Neural cell (in vitro differentiated cells): ENCODE results near the gene MRPS10. TPM values are rescaled to one million over a fixed set of nuclear protein-coding genes. Genes with fewer than 3 reads are reported as not detected.
"Not testable (repeated sequence)": the region's sequence is repeated elsewhere in the genome, so short reads cannot be mapped to it uniquely, and the experiment has no call there.

Experiments
- H2AFZ ChIP-seq: fragments of 200-600, 300-800 bp; sonication (generic), shearing (Covaris generic); 2 replicates; pipeline ENCODE4 v1.6.0; 2014; ENCODE audit warnings: low read depth, mild to moderate bottlenecking, antibody characterized with exemption, low read length, moderate library complexity
- H3F3A ChIP-seq: fragments of 200-600 bp; shearing (Covaris generic); 2 replicates; pipeline ENCODE4 v1.6.1; 2016; ENCODE audit warnings: mild to moderate bottlenecking, moderate library complexity, mixed read lengths, antibody characterized with exemption, low read length; ENCODE audit not compliant: insufficient read depth, poor library complexity, severe bottlenecking
- H3K27ac ChIP-seq: fragments of 200-600, 300-800 bp; sonication (generic), shearing (Covaris generic); 2 replicates; pipeline ENCODE4 v1.5.1; 2014; ENCODE audit warnings: mild to moderate bottlenecking, low read length, moderate library complexity
- H3K27me3 ChIP-seq: fragments of 300-800, 200-600 bp; sonication (generic), shearing (Covaris generic); 2 replicates; pipeline ENCODE4 v1.6.0; 2014; ENCODE audit warnings: mild to moderate bottlenecking, low read depth, low read length, moderate library complexity; ENCODE audit not compliant: insufficient read depth
- H3K36me3 ChIP-seq: fragments of 300-800, 200-600 bp; sonication (generic), shearing (Covaris generic); 2 replicates; pipeline ENCODE4 v1.5.1; 2014; ENCODE audit warnings: mild to moderate bottlenecking, antibody characterized with exemption, low read length, moderate library complexity; ENCODE audit not compliant: insufficient read depth
- H3K4me2 ChIP-seq: fragments of 300-800, 200-600 bp; sonication (generic), shearing (Covaris generic); 2 replicates; pipeline ENCODE4 v1.6.0; 2014; ENCODE audit warnings: mild to moderate bottlenecking, low read length
- H3K4me3 ChIP-seq: fragments of 300-800, 200-600 bp; sonication (generic), shearing (Covaris generic); 2 replicates; pipeline ENCODE4 v1.5.1; 2014; ENCODE audit warnings: mild to moderate bottlenecking, low read length, moderate library complexity
- H3K79me2 ChIP-seq: fragments of 200-600 bp; shearing (Covaris generic); replicated peaks from 2 replicates; pipeline ENCODE4 v1.6.0; 2014; ENCODE audit warnings: mild to moderate bottlenecking, low read length, moderate library complexity; ENCODE audit not compliant: insufficient read depth
- H3K9ac ChIP-seq: fragments of 300-800, 200-600 bp; sonication (generic), shearing (Covaris generic); 2 replicates; pipeline ENCODE4 v1.6.1; 2016; ENCODE audit warnings: mild to moderate bottlenecking, low read length, mixed read lengths
- H3K9me2 ChIP-seq: fragments of 200-600 bp; shearing (Covaris generic); 2 replicates; pipeline ENCODE4 v1.6.1; 2016; ENCODE audit warnings: mild to moderate bottlenecking, low read length, mixed read lengths; ENCODE audit not compliant: insufficient read depth
- H3K9me3 ChIP-seq: fragments of 200-600, 300-800 bp; sonication (generic), shearing (Covaris generic); 2 replicates; pipeline ENCODE4 v1.6.1; 2016; ENCODE audit warnings: mild to moderate bottlenecking, mixed run types, low read length, moderate library complexity, mixed read lengths
- H4K20me1 ChIP-seq: fragments of 200-600 bp; shearing (Covaris generic); 2 replicates; pipeline ENCODE4 v1.6.1; 2016; ENCODE audit warnings: mild to moderate bottlenecking, mixed run types; ENCODE audit not compliant: insufficient read depth
- MXI1 ChIP-seq: fragments of 450-650 bp; conservative IDR thresholded peaks from 2 replicates; pipeline ENCODE4 v1.6.1; 2014; ENCODE audit warnings: antibody characterized with exemption, mild to moderate bottlenecking; ENCODE audit not compliant: poor library complexity, severe bottlenecking
- POLR2AphosphoS5 ChIP-seq: IDR thresholded peaks from 2 replicates; pipeline ENCODE4 v1.6.1; 2012
- RAD21 ChIP-seq: fragments of 450-650 bp; conservative IDR thresholded peaks from 2 replicates; pipeline ENCODE4 v1.6.1; 2014; ENCODE audit warnings: antibody characterized with exemption, mild to moderate bottlenecking, moderate library complexity
- TAF1 ChIP-seq: IDR thresholded peaks from 2 replicates; pipeline ENCODE4 v1.6.1; 2012; ENCODE audit warnings: low read depth
- polyA plus RNA-seq: library from polyadenylated mRNA; depleted of rRNA; stranded (reverse); fragments of >200 nt; gene quantifications from 2 replicates; pipeline ENCODE4 v1.2.3, GENCODE V29; 2014
- TF ChIP-seq, protein P1 (sequence below): IDR thresholded peaks from 2 replicates; pipeline ENCODE4 v1.6.1; 2012; ENCODE audit warnings: borderline replicate concordance
- TF ChIP-seq, protein P2 (sequence below): fragments of 450-650 bp; IDR thresholded peaks from 2 replicates; pipeline ENCODE4 v1.5.1; 2014; ENCODE audit warnings: antibody characterized with exemption, mild to moderate bottlenecking, moderate library complexity; ENCODE audit not compliant: poor library complexity, severe bottlenecking

The MRPS10 gene
- polyA plus RNA-seq, 1 donor from 2014 or later: 37.4 TPM

DNA sequence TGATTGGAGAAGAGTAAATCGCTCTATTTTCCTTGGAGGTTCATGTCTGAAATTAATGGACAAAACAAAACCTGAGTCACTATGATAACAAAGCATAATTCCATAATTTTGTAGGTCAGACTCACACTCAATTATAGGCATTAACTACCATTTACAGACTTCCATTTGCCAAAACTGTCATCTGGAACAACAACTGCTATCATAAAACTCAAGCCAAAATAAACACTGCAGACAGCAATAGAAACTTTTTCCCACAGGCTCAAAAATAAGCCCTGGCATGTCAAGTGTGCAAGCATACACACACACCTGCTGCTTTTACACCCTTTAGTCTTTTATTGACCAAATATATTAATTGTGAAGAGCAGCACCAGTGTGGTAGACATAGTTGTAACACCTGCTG is 7.1 kb downstream of the MRPS10 start:
- Histone ChIP-seq H3K4me2 (no peak overlapping the region), H3K9ac (no peak overlapping the region), H3K79me2 (no peaks in the 10 kb centered on the region), H2AFZ (no peak overlapping the region), H3K36me3 (no peaks in the 10 kb centered on the region), H3F3A (no peaks in the 10 kb centered on the region), H3K4me3 (no peak overlapping the region), H3K9me2 (no peaks in the 10 kb centered on the region), H4K20me1 (no peaks in the 10 kb centered on the region), H3K27ac (no peak overlapping the region), H3K9me3 (no peaks in the 10 kb centered on the region), H3K27me3 (no peaks in the 10 kb centered on the region)
- TF ChIP-seq, protein P1, sequence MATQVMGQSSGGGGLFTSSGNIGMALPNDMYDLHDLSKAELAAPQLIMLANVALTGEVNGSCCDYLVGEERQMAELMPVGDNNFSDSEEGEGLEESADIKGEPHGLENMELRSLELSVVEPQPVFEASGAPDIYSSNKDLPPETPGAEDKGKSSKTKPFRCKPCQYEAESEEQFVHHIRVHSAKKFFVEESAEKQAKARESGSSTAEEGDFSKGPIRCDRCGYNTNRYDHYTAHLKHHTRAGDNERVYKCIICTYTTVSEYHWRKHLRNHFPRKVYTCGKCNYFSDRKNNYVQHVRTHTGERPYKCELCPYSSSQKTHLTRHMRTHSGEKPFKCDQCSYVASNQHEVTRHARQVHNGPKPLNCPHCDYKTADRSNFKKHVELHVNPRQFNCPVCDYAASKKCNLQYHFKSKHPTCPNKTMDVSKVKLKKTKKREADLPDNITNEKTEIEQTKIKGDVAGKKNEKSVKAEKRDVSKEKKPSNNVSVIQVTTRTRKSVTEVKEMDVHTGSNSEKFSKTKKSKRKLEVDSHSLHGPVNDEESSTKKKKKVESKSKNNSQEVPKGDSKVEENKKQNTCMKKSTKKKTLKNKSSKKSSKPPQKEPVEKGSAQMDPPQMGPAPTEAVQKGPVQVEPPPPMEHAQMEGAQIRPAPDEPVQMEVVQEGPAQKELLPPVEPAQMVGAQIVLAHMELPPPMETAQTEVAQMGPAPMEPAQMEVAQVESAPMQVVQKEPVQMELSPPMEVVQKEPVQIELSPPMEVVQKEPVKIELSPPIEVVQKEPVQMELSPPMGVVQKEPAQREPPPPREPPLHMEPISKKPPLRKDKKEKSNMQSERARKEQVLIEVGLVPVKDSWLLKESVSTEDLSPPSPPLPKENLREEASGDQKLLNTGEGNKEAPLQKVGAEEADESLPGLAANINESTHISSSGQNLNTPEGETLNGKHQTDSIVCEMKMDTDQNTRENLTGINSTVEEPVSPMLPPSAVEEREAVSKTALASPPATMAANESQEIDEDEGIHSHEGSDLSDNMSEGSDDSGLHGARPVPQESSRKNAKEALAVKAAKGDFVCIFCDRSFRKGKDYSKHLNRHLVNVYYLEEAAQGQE: no peak
- TF ChIP-seq, protein P2, sequence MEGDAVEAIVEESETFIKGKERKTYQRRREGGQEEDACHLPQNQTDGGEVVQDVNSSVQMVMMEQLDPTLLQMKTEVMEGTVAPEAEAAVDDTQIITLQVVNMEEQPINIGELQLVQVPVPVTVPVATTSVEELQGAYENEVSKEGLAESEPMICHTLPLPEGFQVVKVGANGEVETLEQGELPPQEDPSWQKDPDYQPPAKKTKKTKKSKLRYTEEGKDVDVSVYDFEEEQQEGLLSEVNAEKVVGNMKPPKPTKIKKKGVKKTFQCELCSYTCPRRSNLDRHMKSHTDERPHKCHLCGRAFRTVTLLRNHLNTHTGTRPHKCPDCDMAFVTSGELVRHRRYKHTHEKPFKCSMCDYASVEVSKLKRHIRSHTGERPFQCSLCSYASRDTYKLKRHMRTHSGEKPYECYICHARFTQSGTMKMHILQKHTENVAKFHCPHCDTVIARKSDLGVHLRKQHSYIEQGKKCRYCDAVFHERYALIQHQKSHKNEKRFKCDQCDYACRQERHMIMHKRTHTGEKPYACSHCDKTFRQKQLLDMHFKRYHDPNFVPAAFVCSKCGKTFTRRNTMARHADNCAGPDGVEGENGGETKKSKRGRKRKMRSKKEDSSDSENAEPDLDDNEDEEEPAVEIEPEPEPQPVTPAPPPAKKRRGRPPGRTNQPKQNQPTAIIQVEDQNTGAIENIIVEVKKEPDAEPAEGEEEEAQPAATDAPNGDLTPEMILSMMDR: no peak
- TF ChIP-seq TAF1 (no peak), RAD21 (no peak), MXI1 (no peak)

DNA sequence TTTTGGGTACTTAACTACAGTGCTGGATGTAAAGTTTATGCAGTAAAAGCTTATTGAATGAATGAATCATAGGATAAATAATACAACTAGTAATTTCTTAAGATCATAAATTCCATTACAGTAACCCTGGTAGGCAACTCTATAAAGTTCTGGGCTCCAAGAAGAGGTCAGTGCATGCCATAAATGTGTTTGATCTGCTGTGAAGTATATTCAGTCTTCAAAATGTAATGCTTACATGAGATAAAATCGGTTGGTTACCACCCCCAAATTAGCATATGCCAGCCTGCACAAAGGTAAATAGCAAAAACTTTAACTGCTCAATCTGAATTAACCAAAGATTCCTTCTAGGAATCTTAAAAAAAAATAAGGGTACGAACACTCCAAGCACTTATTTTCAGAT is 10.1 kb downstream of the MRPS10 start:
- not testable (repeated sequence) for H4K20me1 ChIP-seq, H3K4me2 ChIP-seq, H3K79me2 ChIP-seq, H3K9me3 ChIP-seq, H3K9me2 ChIP-seq, H3F3A ChIP-seq, H3K4me3 ChIP-seq, H3K27me3 ChIP-seq, H2AFZ ChIP-seq, H3K36me3 ChIP-seq, H3K9ac ChIP-seq, H3K27ac ChIP-seq

DNA sequence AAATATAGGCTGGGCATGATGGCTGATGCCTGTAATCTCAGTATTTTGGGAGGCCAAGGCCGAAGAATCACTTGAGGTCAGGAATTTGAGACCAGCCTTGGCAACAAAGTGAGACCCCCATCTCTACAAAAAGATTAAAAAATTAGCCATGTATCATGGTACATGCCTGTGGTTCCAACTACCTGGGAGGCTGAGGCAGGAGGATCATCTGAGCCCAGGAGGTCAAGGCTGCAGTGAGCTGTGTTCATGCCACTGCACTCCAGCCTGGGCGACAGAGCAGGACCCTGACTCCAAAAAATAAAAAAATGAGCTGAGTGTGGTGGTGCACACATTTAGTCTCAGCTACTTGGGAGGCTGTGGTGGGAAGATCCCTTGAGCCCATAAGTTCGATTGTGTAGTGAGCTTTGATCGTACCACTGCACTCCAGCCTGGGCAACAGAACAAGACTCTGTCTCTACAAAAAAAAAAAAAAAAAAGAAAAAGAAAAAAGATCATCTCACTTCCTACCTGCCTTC is 12.8 kb downstream of the MRPS10 start:
- no peaks in the 10 kb centered on the region for H3F3A ChIP-seq
- no peak overlapping the region for H3K4me3 ChIP-seq
- H3K9me2 ChIP-seq: no peaks in the 10 kb centered on the region
- H3K36me3 ChIP-seq: no peaks in the 10 kb centered on the region
- no peak for TF ChIP-seq POLR2AphosphoS5
- H4K20me1 ChIP-seq: no peaks in the 10 kb centered on the region
- no peaks in the 10 kb centered on the region for H3K27me3 ChIP-seq
- no peaks in the 10 kb centered on the region for H3K9me3 ChIP-seq
- H2AFZ ChIP-seq: no peak overlapping the region
- H3K27ac ChIP-seq: no peak overlapping the region
- H3K9ac ChIP-seq: no peak overlapping the region
- no peak overlapping the region for H3K4me2 ChIP-seq
- H3K79me2 ChIP-seq: no peaks in the 10 kb centered on the region
